Thyroid gland (tissue), 4 donors: ENCODE results near the gene NALCN. TPM values are rescaled to one million over a fixed set of nuclear protein-coding genes. Genes with fewer than 3 reads are reported as not detected.

Experiments used
- DNase-seq, 2 donors: peaks; one replicate each; pipeline ENCODE4 v3.0.0-alpha.2; 2019
- H3K27ac ChIP-seq, 3 donors: fragments of 200-600 bp; sonication (generic); 1 replicate in 2 of 3; 2 replicates in 1 of 3; pipeline ENCODE4 v1.5.1; 2016 to 2019; ENCODE audit warnings: mild to moderate bottlenecking in 1 of 3, moderate library complexity in 1 of 3
- H3K27me3 ChIP-seq: fragments of 200-600 bp; sonication (generic); one replicate; pipeline ENCODE4 v1.5.1; 2019
- H3K36me3 ChIP-seq, 2 donors: fragments of 200-600 bp; sonication (generic); one replicate each; pipeline ENCODE4 v1.5.1; 2016 to 2019
- H3K4me1 ChIP-seq, 2 donors: fragments of 200-600 bp; sonication (generic); one replicate each; pipeline ENCODE4 v1.5.1; 2017 to 2019
- H3K4me3 ChIP-seq, 3 donors: fragments of 200-600 bp; sonication (generic); replicated peaks in 1 of 3; 1 replicate in 2 of 3; 2 replicates in 1 of 3; pipeline ENCODE4 v1.5.1; 2016; ENCODE audit warnings: mild to moderate bottlenecking in 1 of 3
- H3K9me3 ChIP-seq: fragments of 200-600 bp; sonication (generic); one replicate; pipeline ENCODE4 v1.5.1; 2017
- POLR2A ChIP-seq, 2 donors: fragments of 450-650 bp; IDR thresholded peaks; one replicate each; pipeline ENCODE4 v1.6.1; 2017; ENCODE audit warnings: antibody characterized with exemption in 2 of 2, mild to moderate bottlenecking in 2 of 2, moderate library complexity in 1 of 2
- WGBS, 2 donors: methylation state at CpG; one replicate each; pipeline ENCODE4 v1.1.5; 2017; 5-methylcytosine and 5-hydroxymethylcytosine counted together
- intact Hi-C: fragments of 100-400 bp; cut with DNase I; formaldehyde crosslinking; loops from one replicate; pipeline ENCODE4 v1.15.1; 2023
- total RNA-seq, 4 donors: library from RNA; depleted of rRNA; stranded (reverse); fragments of >200 nt; gene quantifications; one replicate each; pipeline ENCODE4 v1.2.3, GENCODE V29; 2016
- TF ChIP-seq, protein P1 (sequence below), 6 experiments: fragments of 200-600 bp in 3 of 6; fragments of 450-650 bp in 3 of 6; sonication (generic) in 3 of 6; IDR thresholded peaks; one replicate each; pipeline ENCODE4 v1.5.1; 2016 to 2019; ENCODE audit warnings: antibody characterized with exemption in 6 of 6, mild to moderate bottlenecking in 2 of 6, inconsistent platforms in 1 of 6, moderate library complexity in 1 of 6

NALCN gene
- total RNA-seq, 4 donors from 2014 or later, result 2.3 to 6.4 (median 4.4) TPM

DNA sequence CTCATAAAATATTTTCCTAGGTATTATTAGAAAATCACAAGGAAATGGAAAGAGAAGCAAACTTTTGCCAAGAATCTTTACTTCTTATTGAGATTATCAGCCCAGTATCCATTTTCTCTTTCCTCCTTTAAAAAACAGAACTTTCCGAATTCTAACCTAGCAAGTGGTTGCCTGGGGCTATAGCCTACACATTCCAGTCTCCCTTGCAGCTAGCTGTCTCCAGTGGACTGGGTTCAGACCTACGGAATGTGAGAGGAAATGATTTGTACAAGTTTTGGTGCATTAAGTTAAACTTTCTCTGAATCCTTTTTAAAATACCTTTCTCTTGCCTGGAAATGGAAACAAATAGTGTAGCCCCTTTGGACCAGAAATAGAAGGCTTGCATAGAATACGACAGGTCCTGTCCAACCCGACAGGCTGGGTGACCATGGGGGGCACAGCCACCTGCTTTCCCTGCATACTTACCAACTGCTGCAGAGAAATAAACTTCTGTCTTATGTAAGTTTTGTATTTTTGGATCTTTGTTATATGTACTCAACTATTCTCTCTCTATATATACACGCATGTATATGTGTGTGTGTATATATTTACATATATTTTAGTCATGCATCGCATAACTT, 185.9 kb downstream of the NALCN start:
- H3K36me3 ChIP-seq, result no peaks in the 10 kb centered on the region
- no peak overlapping the region for H3K4me3 ChIP-seq
- H3K27ac ChIP-seq, result no peak overlapping the region
- no peaks in the 10 kb centered on the region for H3K9me3 ChIP-seq
- DNase-seq, result no peak
- intact Hi-C loops, result no loop called here
- TF ChIP-seq POLR2A (IDR thresholded peaks at IDR 0.05), result no peak
- H3K4me1 ChIP-seq, result no peaks in the 10 kb centered on the region
- H3K27me3 ChIP-seq, result no peaks in the 10 kb centered on the region
- 76 to 85% methylated on average over 6 of the region's 6 CpGs for WGBS, 2 donors

DNA sequence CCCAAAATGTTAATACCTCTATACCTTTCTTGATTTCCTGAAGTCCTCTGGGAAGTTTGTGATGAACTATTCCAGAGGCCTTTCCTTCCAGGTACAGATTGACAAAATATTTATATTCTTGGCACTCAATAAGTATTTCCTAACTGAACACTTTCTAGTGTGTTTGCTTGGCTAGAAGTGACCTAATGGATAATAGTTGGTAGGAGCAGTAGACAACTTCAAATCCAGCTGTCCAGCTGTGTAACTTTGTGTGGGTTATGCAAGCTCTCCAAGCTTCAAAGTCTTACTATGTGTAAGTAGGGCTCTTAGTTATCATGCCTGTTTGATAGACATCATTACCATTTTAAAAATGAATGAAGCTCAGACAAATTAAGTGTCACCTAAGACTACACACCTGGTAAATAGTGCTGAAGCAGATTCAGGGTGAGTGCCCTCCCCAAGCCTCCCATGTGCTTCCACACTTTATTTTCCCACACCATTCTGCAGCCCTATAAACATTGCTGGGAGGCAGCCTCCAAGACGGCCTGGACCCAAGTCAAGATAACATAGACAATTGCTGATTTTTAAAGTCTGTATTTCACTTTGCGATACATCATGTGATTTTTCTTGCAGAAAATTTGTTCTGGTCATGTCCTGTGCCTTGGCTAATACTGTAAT, 196.6 kb downstream of the NALCN start:
- intact Hi-C loops, result no loop called here
- H3K9me3 ChIP-seq, result no peaks in the 10 kb centered on the region
- DNase-seq, result no peak
- no peak overlapping the region for H3K27ac ChIP-seq
- WGBS, 2 donors, result 87% methylated on average over 2 of the region's 2 CpGs
- no peaks in the 10 kb centered on the region for H3K36me3 ChIP-seq
- H3K4me3 ChIP-seq, result no peak overlapping the region
- H3K27me3 ChIP-seq, result no peaks in the 10 kb centered on the region
- no peaks in the 10 kb centered on the region for H3K4me1 ChIP-seq
- TF ChIP-seq, protein P1, sequence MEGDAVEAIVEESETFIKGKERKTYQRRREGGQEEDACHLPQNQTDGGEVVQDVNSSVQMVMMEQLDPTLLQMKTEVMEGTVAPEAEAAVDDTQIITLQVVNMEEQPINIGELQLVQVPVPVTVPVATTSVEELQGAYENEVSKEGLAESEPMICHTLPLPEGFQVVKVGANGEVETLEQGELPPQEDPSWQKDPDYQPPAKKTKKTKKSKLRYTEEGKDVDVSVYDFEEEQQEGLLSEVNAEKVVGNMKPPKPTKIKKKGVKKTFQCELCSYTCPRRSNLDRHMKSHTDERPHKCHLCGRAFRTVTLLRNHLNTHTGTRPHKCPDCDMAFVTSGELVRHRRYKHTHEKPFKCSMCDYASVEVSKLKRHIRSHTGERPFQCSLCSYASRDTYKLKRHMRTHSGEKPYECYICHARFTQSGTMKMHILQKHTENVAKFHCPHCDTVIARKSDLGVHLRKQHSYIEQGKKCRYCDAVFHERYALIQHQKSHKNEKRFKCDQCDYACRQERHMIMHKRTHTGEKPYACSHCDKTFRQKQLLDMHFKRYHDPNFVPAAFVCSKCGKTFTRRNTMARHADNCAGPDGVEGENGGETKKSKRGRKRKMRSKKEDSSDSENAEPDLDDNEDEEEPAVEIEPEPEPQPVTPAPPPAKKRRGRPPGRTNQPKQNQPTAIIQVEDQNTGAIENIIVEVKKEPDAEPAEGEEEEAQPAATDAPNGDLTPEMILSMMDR (IDR thresholded peaks at IDR 0.05), result no peak
- no peak for TF ChIP-seq POLR2A (IDR thresholded peaks at IDR 0.05)

DNA sequence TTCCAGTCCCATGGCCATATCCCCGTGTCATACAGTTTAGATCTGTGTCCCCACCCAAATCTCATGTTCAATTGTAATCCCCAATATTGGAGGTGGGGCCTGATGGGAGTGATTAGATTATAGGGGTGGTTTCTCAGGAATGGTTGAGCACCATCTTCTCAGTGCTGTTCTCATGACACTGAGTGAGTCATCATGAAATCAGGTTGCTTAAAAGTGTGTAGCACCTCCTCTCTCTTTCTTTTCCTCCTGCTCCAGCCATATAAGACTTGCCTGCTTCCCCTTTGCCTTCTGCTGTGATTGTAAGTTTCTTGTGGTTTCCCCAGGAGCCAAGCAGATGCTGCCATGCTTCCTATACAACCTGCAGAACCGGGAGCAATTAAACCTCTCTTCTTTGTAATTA, 197.8 kb downstream of the NALCN start:
- Histone ChIP-seq H3K27me3 (no peaks in the 10 kb centered on the region), H3K4me3 (no peak overlapping the region), H3K36me3 (no peaks in the 10 kb centered on the region), H3K9me3 (no peaks in the 10 kb centered on the region), H3K4me1 (no peaks in the 10 kb centered on the region), H3K27ac (no peak overlapping the region)
- no peak for DNase-seq
- TF ChIP-seq, protein P1 (IDR thresholded peaks at IDR 0.05), result no peak
- TF ChIP-seq POLR2A (IDR thresholded peaks at IDR 0.05), result no peak
- intact Hi-C loops, result no loop called here
- WGBS, 2 donors, result 77 to 90% methylated on average over 2 of the region's 2 CpGs

DNA sequence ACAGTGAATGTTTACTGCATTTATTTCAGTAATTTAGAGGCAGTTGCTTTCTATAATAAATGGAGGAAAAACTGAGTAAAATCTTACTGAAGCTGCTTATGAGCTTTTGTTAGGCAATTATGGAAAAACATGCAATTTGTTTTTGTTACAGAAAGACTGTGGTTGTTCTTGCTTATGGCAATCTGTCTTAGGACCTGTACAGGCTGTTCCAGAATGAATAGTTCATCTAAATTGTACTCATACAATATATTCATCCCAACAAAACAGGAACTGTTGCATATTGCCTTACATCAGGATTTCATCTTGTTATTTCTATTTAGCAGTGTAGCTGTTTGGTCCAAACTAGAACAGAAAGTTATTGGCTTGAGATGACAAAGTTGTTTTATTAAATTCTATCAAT, 199.2 kb downstream of the NALCN start:
- DNase-seq, result no peak
- intact Hi-C loops, result no loop called here
- no peak overlapping the region for H3K27ac ChIP-seq

DNA sequence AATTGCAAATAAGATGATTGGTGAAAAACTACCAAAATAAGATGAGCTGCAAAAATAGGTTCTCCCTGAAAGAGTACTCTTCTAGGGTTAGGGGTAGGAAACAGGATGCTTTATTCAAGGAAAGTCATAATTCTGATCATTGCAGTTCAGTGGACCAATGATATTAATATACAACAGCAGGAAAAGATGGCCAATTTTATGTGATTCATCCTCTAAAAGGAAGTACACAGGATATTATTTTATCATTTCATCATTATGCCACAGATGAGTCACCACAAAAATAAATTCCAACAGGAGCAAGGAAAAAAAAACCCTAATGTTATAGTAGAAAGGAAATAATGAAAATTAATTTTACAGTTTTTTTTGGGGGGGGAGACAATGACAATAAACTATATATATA, 205.0 kb downstream of the NALCN start:
- H3K27me3 ChIP-seq, result no peaks in the 10 kb centered on the region
- no peaks in the 10 kb centered on the region for H3K4me1 ChIP-seq
- no peak overlapping the region for H3K27ac ChIP-seq
- DNase-seq, result no peak
- H3K36me3 ChIP-seq, result no peaks in the 10 kb centered on the region
- intact Hi-C loops, result no loop called here
- H3K4me3 ChIP-seq, result no peak overlapping the region
- no peak for TF ChIP-seq POLR2A (IDR thresholded peaks at IDR 0.05)
- TF ChIP-seq, protein P1 (IDR thresholded peaks at IDR 0.05), result no peak
- H3K9me3 ChIP-seq, result no peaks in the 10 kb centered on the region

More for the DNA sequence above, 199.2 kb downstream of the NALCN start:
- no peak for TF ChIP-seq POLR2A (IDR thresholded peaks at IDR 0.05)
- TF ChIP-seq, protein P1 (IDR thresholded peaks at IDR 0.05), result no peak
- Histone ChIP-seq H3K9me3 (no peaks in the 10 kb centered on the region), H3K36me3 (no peaks in the 10 kb centered on the region), H3K4me1 (no peaks in the 10 kb centered on the region), H3K4me3 (no peak overlapping the region), H3K27me3 (no peaks in the 10 kb centered on the region)
